SK-N-MC (cell line): ENCODE results near the gene GSG1L.

Experiments
- EZH2 ChIP-seq: fragments of 200-600 bp; sonication (generic); IDR thresholded peaks from one replicate; pipeline ENCODE4 v1.6.1; 2017; ENCODE audit warnings: antibody characterized with exemption
- FOXP2 ChIP-seq: optimal IDR thresholded peaks from 2 replicates; pipeline ENCODE3; 2011; ENCODE audit warnings: mild to moderate bottlenecking, moderate library complexity; ENCODE audit not compliant: insufficient read depth; ENCODE audit errors: extremely low read length, control extremely low read depth
- POLR2AphosphoS5 ChIP-seq: IDR thresholded peaks from 2 replicates; pipeline ENCODE4 v1.6.1; 2012; ENCODE audit warnings: mild to moderate bottlenecking, low read depth, low read length, borderline replicate concordance

DNA sequence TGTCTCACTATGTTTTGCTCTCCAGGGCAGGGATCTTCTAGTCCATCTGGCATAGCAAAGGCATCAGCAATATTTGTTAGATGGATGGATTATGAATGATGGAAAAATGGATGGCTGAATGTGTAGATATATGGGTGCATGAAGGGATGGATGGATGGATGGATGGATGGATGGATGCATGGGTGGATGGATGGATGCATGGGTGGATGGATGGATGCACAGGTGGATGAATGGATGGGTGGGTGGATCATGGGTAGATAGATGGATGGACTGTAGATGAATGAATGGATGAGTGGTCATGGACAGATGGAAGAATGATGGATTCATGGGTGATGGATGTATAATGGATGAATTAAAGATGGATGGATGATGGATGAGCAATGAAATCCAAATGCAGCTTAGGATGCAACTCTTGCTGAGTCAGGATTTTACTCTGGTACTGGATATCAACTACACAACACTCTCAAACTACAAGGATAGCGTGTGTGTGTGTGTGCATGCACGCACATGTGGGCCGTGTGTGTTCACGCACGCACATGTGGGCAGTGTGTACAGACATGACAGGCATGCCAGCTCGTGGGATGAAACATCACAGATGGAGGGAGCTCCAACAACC is 34.0 kb downstream of the GSG1L start:
- TF ChIP-seq EZH2 (no peak), POLR2AphosphoS5 (no peak), FOXP2 (no peak)
